ENCODE data around the gene RFLNA.

- no peak for TF ChIP-seq CTCF (optimal IDR thresholded peaks at IDR 0.05 in 1 of 3, IDR thresholded peaks at IDR 0.05 in 1 of 3, conservative IDR thresholded peaks at IDR 0.05 in 1 of 3; ENCODE audit: extremely low read depth in 1 of 3, insufficient read depth in 2 of 3, low read length in 3 of 3)
- TF ChIP-seq EZH2 (IDR thresholded peaks at IDR 0.05; ENCODE audit: low read length), result no peak
Measured at GRCh38 chr12:124264879-124265278, 30.0 kb upstream of the RFLNA start.
